GM13977 (cell line): ENCODE results near the gene GRK5.
"Not testable (repeated sequence)": the region's sequence is repeated elsewhere in the genome, so short reads cannot be mapped to it uniquely, and the experiment has no call there.

Experiments
- DNase-seq: peaks from one replicate; pipeline ENCODE4 v3.0.0; 2012; ENCODE audit warnings: low spot score
- in situ Hi-C: fragments of 300-500 bp; cut with MboI; formaldehyde crosslinking; loops from one replicate; pipeline ENCODE4 v1.12.0; 2022; ENCODE audit warnings: low sequenced_read_pairs, low pct_unique_long_range_greater_than_20kb, mixed read lengths, inconsistent platforms; ENCODE audit not compliant: unreplicated experiment
- TF ChIP-seq, protein P1 (sequence below): IDR thresholded peaks from 2 replicates; pipeline ENCODE4 v1.5.1; 2012; ENCODE audit warnings: mild to moderate bottlenecking, control low read depth; ENCODE audit not compliant: insufficient read depth; ENCODE audit errors: extremely low read depth, missing control alignments

Gene GRK5

DNA sequence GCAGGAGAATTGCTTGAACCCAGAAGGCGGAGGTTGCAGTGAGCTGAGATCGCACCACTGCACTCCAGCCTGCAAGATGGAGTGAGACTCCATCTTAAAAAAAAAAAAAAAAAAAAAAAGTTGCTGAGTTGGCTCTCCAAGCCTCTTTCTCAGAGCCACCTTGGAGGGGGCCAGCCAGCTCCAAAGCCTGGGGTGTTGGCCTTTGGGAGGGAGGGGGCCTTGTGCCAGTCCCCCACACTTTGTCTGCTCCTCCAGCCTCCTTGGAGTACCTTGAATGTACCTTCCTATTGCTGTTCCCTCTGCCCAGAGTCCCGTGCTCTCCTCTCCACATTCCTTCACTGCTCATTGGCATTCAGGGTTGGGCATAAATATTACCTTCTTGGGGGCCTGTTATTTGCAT, 62.4 kb downstream of the GRK5 start:
- in situ Hi-C loops = no loop called here
- no peak for DNase-seq
- TF ChIP-seq, protein P1, sequence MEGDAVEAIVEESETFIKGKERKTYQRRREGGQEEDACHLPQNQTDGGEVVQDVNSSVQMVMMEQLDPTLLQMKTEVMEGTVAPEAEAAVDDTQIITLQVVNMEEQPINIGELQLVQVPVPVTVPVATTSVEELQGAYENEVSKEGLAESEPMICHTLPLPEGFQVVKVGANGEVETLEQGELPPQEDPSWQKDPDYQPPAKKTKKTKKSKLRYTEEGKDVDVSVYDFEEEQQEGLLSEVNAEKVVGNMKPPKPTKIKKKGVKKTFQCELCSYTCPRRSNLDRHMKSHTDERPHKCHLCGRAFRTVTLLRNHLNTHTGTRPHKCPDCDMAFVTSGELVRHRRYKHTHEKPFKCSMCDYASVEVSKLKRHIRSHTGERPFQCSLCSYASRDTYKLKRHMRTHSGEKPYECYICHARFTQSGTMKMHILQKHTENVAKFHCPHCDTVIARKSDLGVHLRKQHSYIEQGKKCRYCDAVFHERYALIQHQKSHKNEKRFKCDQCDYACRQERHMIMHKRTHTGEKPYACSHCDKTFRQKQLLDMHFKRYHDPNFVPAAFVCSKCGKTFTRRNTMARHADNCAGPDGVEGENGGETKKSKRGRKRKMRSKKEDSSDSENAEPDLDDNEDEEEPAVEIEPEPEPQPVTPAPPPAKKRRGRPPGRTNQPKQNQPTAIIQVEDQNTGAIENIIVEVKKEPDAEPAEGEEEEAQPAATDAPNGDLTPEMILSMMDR = no peak

DNA sequence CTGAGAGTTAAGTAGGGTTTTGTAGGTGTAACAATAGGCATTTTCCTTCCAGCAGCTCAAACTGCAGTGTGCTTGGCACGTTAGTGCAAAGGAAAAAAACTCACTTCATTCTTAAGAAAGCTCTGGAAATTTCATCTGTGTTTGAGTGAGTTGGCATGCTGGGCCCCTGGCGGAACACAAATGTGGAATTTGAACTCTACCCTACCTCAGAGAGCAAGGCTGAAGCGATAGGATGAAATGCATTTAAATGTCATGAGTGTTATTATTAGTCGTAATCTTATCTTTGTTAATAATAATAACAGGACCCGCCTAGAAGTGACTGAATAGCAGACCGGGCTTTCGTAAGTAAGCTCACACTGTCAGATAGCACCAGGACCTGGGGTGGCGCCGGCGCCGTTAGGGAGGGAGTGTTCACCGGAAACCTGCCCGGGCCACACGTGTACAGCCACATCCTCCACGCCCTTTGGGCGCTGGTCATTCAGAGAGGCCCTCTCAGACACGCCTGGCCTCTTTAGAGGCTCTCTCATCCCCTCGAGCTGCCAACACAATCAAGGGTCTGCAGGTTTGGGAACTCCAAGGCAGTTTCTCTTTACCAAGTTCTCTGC, 63.5 kb downstream of the GRK5 start:
- DNase-seq = peak; percentile 54
- in situ Hi-C loops = no loop called here
- TF ChIP-seq, protein P1 = no peak

DNA sequence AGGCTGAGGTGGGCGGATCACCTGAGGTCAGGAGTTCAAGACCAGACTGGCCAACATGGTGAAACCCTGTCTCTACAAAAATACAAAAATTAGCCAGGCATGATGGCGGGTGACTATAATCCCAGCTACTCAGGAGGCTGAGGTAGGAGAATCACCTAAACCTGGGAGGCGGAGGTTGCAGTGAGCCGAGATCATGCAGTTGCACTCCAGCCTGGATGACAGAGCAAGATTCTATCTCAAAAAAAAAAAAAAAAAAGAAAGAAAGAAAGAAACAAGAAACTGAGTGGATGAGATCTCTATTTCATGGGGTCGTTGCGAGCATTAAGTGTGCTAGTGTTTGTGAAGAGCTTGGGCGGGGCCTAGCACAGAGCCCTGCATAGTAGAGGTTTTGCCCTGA, 65.0 kb downstream of the GRK5 start:
- in situ Hi-C loops, DNase-seq: not testable (repeated sequence)

DNA sequence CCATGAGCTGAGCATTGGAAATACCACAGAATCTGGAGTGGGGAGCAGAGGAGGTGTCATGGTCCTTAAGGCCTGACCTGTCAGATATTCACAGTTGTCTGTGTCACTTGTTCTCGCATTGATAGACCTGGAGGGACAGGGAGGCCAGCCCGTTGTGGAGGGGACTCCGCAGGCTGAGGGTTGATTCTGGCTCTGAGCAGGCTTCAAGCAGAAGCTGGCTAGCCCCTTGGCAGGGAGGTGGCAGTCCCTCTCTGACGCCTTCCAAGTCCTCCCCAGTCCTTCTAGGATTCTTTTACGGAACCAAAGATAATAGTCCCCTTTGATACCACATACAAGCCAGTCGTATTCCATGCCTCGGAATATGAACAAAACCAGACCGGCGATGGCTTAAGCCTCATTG, 65.4 kb downstream of the GRK5 start:
- no peak for DNase-seq
- in situ Hi-C loops = no loop called here
- TF ChIP-seq, protein P1 = no peak

DNA sequence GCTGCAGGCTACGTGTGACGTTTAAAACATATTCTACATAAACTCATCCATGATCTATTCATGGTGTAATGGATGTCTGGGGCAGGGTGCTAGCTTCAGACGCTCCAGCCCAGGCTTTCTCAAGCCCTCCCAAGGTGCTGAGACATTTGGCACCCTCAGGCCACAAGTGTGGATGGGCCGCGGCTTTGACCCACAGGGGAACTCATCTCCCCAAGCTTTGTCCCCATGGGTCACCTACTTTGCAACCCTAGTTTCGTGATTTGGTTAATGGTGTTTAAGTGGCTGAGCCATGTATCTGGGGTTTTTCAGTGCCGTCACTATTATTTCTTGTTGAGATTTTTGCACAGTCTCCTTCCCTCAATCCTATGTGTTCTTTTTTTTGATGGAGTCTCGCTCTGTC, 66.0 kb downstream of the GRK5 start:
- TF ChIP-seq, protein P1 = no peak
- no peak for DNase-seq
- in situ Hi-C loops = no loop called here

DNA sequence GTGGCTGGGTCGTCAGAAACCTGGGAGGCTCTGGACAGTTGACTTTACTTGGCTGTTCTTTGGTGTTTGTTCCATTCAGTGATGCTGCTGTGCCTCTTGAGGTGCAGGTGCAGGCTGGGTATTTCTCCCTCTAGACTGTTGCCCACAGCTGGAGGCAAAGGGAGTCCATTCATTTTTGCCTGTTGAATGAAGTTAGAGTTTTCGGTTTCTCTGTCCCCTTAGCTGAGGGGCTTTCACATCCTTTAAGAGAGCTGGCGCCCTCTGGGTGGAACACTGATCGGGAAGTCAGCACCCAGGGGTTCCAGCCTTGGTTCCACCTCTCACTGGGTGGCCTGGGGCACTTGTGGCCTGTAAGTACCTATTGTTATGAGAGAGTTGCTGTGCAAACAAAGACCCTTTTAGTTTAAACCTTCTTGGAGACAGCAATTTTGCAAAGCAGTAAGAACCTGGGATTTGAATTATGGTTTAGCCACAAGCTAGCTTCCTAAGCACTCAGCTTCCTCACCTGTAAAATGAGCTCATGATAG, 67.2 kb downstream of the GRK5 start:
- in situ Hi-C loops = no loop called here
- TF ChIP-seq, protein P1 = no peak
- no peak for DNase-seq

DNA sequence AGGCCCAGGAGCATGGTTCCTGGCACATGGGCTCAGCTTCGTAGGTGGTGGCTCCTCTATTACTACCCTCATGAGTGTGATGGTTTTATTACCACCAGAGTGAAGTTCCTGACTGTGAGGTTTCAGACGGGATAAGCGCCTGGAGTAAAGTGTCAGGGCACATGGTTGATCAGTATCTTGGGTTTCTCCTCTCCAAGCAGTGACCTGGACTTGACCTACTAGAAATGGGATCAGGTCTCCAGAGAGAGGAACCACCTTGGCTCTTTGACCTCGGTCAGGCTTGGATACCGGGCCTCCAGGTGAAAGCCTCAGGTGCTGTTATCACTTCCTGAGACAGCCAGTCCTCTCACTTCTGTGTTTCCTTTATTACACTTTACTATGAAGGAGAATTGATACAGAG, 67.7 kb downstream of the GRK5 start:
- DNase-seq = no peak
- in situ Hi-C loops = no loop called here
- TF ChIP-seq, protein P1 = no peak

DNA sequence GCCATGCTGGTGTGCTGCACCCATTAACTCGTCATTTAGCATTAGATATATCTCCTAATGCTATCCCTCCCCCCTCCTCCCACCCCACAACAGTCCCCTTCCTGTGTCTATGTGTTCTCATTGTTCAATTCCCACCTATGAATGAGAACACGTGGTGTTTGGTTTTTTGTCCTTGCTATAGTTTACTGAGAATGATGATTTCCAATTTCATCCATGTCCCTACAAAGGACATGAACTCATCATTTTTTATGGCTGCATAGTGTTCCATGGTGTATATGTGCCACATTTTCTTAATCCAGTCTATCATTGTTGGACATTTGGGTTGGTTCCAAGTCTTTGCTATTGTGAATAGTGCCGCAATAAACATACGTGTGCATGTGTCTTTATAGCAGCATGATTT, 68.8 kb downstream of the GRK5 start:
- DNase-seq, in situ Hi-C loops: not testable (repeated sequence)
